GM23338 (cell line): Measurements from ENCODE around the gene KDM5C. TPM values are rescaled to one million over a fixed set of nuclear protein-coding genes. Genes with fewer than 3 reads are reported as not detected.

ENCODE experiments used
- ATAC-seq: fragments of 200-7000 bp; cut with Tn5 transposase; 3 replicates; pipeline ENCODE4 v1.9.1; 2020
- DNase-seq: peaks from one replicate; pipeline ENCODE4 v3.0.0-alpha.2; 2015; ENCODE audit warnings: low spot score
- H2AFZ ChIP-seq: fragments of 200-600 bp; sonication (generic); 2 replicates; pipeline ENCODE4 v1.8.0; 2016; ENCODE audit warnings: antibody characterized with exemption, mild to moderate bottlenecking, moderate library complexity
- H3F3A ChIP-seq: fragments of 200-600 bp; sonication (generic); replicated peaks from 2 replicates; pipeline ENCODE4 v1.8.0; 2017; ENCODE audit warnings: antibody characterized with exemption, mixed run types, low read depth
- H3K27ac ChIP-seq: fragments of 200-600 bp; sonication (generic); 2 replicates; pipeline ENCODE4 v1.6.1; 2016; ENCODE audit warnings: low read depth
- H3K27me3 ChIP-seq: fragments of 200-600 bp; sonication (generic); 2 replicates; pipeline ENCODE4 v1.8.0; 2016; ENCODE audit warnings: mild to moderate bottlenecking, mixed run types, moderate library complexity; ENCODE audit not compliant: insufficient read depth
- H3K36me3 ChIP-seq: fragments of 200-600 bp; sonication (generic); 2 replicates; pipeline ENCODE4 v1.8.0; 2016; ENCODE audit warnings: mild to moderate bottlenecking; ENCODE audit not compliant: insufficient read depth
- H3K4me1 ChIP-seq: fragments of 200-600 bp; sonication (generic); 2 replicates; pipeline ENCODE4 v1.8.0; 2016; ENCODE audit warnings: mild to moderate bottlenecking, moderate library complexity; ENCODE audit not compliant: insufficient read depth
- H3K4me2 ChIP-seq: fragments of 200-600 bp; sonication (generic); 2 replicates; pipeline ENCODE4 v1.7.1; 2017; ENCODE audit warnings: mixed run types
- H3K4me3 ChIP-seq: fragments of 200-600 bp; sonication (generic); 2 replicates; pipeline ENCODE4 v1.6.1; 2016; ENCODE audit warnings: mixed run types
- H3K79me2 ChIP-seq: fragments of 200-600 bp; sonication (generic); replicated peaks from 2 replicates; pipeline ENCODE4 v1.8.0; 2017; ENCODE audit warnings: mild to moderate bottlenecking; ENCODE audit not compliant: insufficient read depth
- H3K9me2 ChIP-seq: fragments of 200-600 bp; sonication (generic); 2 replicates; pipeline ENCODE4 v1.8.0; 2017; ENCODE audit not compliant: insufficient read depth
- H4K20me1 ChIP-seq: fragments of 200-600 bp; sonication (generic); replicated peaks from 2 replicates; pipeline ENCODE4 v1.8.0; 2017; ENCODE audit warnings: mild to moderate bottlenecking; ENCODE audit not compliant: insufficient read depth
- H3K27ac Mint-ChIP-seq: 2 replicates; pipeline ENCODE4 v1.8.0; 2020; ENCODE audit warnings: inconsistent platforms, mild to moderate bottlenecking, moderate library complexity, mixed read lengths
- H3K27me3 Mint-ChIP-seq: 3 replicates; pipeline ENCODE4 v1.8.0; 2022; ENCODE audit warnings: low read depth, mild to moderate bottlenecking, moderate library complexity, mixed read lengths, inconsistent platforms; ENCODE audit not compliant: insufficient read depth, poor library complexity
- H3K36me3 Mint-ChIP-seq: 3 replicates; pipeline ENCODE4 v1.8.0; 2021; ENCODE audit warnings: low read depth, mild to moderate bottlenecking, inconsistent platforms, moderate library complexity, mixed read lengths
- H3K4me1 Mint-ChIP-seq: 3 replicates; pipeline ENCODE4 v1.8.0; 2020; ENCODE audit warnings: mild to moderate bottlenecking, inconsistent platforms, mixed read lengths
- H3K4me3 Mint-ChIP-seq: 3 replicates; pipeline ENCODE4 v1.8.0; 2021; ENCODE audit warnings: moderate library complexity, mild to moderate bottlenecking, inconsistent platforms, mixed read lengths
- H3K9me3 Mint-ChIP-seq: 3 replicates; pipeline ENCODE4 v1.8.0; 2020; ENCODE audit warnings: moderate library complexity, mild to moderate bottlenecking, inconsistent platforms, mixed read lengths
- CREB1 ChIP-seq: fragments of 250-450 bp; sonication (Bioruptor Pico); IDR thresholded peaks from 2 replicates; pipeline ENCODE4 v1.5.0; 2020; ENCODE audit warnings: low read depth, mild to moderate bottlenecking, moderate library complexity
- CTCF ChIP-seq, 2 experiments: fragments of 200-600 bp in 1 of 2; sonication (generic) in 1 of 2; conservative IDR thresholded peaks; 2 replicates each; pipeline versions ENCODE4 v1.5.1 to v1.6.1; 2016 to 2017; ENCODE audit warnings: antibody characterized with exemption in 2 of 2, low read depth in 2 of 2, mild to moderate bottlenecking in 2 of 2, moderate library complexity in 1 of 2
- EZH2 ChIP-seq: fragments of 200-600 bp; sonication (generic); IDR thresholded peaks from one replicate; pipeline ENCODE4 v1.8.0; 2017; ENCODE audit warnings: antibody characterized with exemption, mild to moderate bottlenecking, low read depth; ENCODE audit not compliant: unreplicated experiment
- NANOG ChIP-seq: IDR thresholded peaks from 2 replicates; pipeline ENCODE4 v1.6.1; 2016; ENCODE audit warnings: antibody characterized with exemption, borderline replicate concordance
- REST ChIP-seq: IDR thresholded peaks from one replicate; pipeline ENCODE4 v1.6.1; 2018; ENCODE audit warnings: antibody characterized with exemption; ENCODE audit not compliant: unreplicated experiment
- STAT1 ChIP-seq: IDR thresholded peaks from one replicate; pipeline ENCODE4 v1.6.1; 2016; ENCODE audit warnings: antibody characterized with exemption; ENCODE audit not compliant: unreplicated experiment
- ZNF114 ChIP-seq: fragments of 250-450 bp; sonication (Bioruptor Pico); IDR thresholded peaks from 2 replicates; pipeline ENCODE4 v1.5.0; 2020; ENCODE audit warnings: mild to moderate bottlenecking, moderate library complexity
- ZNF331 ChIP-seq: fragments of 250-450 bp; sonication (Bioruptor Pico); IDR thresholded peaks from 2 replicates; pipeline ENCODE4 v1.5.0; 2020; ENCODE audit warnings: low read depth, mild to moderate bottlenecking, moderate library complexity
- ZNF462 ChIP-seq: fragments of 250-450 bp; sonication (Bioruptor Pico); IDR thresholded peaks from 2 replicates; pipeline ENCODE4 v1.5.0; 2020; ENCODE audit warnings: mild to moderate bottlenecking, moderate library complexity
- polyA plus RNA-seq: library from polyadenylated mRNA; unstranded; fragments of >200 nt; fragmentation: Nextera tagmentation; extraction: Ambion mirVana; gene quantifications from 2 replicates; pipeline ENCODE4 v1.2.1, GENCODE V29; 2016
- total RNA-seq: library from RNA; depleted of rRNA; stranded (reverse); fragments of >200 nt; shearing (Covaris generic); gene quantifications from 2 replicates; pipeline ENCODE4 v1.2.3, GENCODE V29; 2014

Gene KDM5C
- total and polyA plus RNA-seq, 2 experiments from 2014 or later: 20.3 to 173 TPM

- no peak for TF ChIP-seq REST
- TF ChIP-seq NANOG: no peak
- no peak for TF ChIP-seq ZNF462
- TF ChIP-seq ZNF114 (CRISPR knock-in tag): no peak
Observed at GRCh38 chrX:53188763-53189162, 36.2 kb downstream of the KDM5C start (continued).

GRCh38 chrX:53186351-53186750 lies 38.7 kb downstream of the KDM5C start:
- Mint-ChIP-seq H3K4me3 (no peak overlapping the region), H3K4me1 (peaks cover 3% of the 10 kb centered on the region), H3K36me3 (no peaks in the 10 kb centered on the region), H3K27me3 (peaks cover 2% of the 10 kb centered on the region), H3K9me3 (no peaks in the 10 kb centered on the region), H3K27ac (no peak overlapping the region)
- H3K9me2 ChIP-seq: no peaks in the 10 kb centered on the region
- no peak overlapping the region for H2AFZ ChIP-seq
- no peaks in the 10 kb centered on the region for H3K36me3 ChIP-seq
- DNase-seq (no peak), ATAC-seq (no peak)
- H3F3A ChIP-seq: no peaks in the 10 kb centered on the region
- no peaks in the 10 kb centered on the region for H3K79me2 ChIP-seq
- H4K20me1 ChIP-seq: no peaks in the 10 kb centered on the region; the same call in 1 of the 2 replicates
- no peak overlapping the region for H3K27ac ChIP-seq
- TF ChIP-seq EZH2 (no peak), ZNF331 (no peak), STAT1 (no peak), CTCF (conservative IDR thresholded peaks at IDR 0.05; ENCODE audit: low read depth in 2 of 2) (no peak), CREB1 (no peak)
- no peak overlapping the region for H3K4me3 ChIP-seq
- H3K27me3 ChIP-seq: no peaks in the 10 kb centered on the region
- no peaks in the 10 kb centered on the region for H3K4me1 ChIP-seq
- no peak overlapping the region for H3K4me2 ChIP-seq
